ENCODE data around the gene THUMPD3. TPM values are rescaled to one million over a fixed set of nuclear protein-coding genes. Genes with fewer than 3 reads are reported as not detected.

Gene THUMPD3
- total RNA-seq, 2 experiments from 2014 or later, result 46.6 to 48.0 TPM

- Mint-ChIP-seq H3K36me3 (ENCODE audit: low read depth) (peaks cover 54% of the 10 kb centered on the region), H3K9me3 (no peaks in the 10 kb centered on the region), H3K27me3 (no peaks in the 10 kb centered on the region), H3K27ac (peak overlapping the region; percentile 94), H3K4me3 (peak overlapping the region; percentile 92), H3K4me1 (peaks cover 63% of the 10 kb centered on the region)
- DNase-seq, result no peak
- POLR2A ChIA-PET, result interaction anchor here (2.7 kb wide), 1 partner anchor 33 kb away, joined by 29 read pairs; the partner anchor contains the start of gene THUMPD3
- CTCF ChIA-PET, result interaction anchor here (0.8 to 2.0 kb wide), 6 partner anchors 8 to 41 kb away, joined by 3 to 6 read pairs (median 4); partner anchors contain the start of gene THUMPD3
Observed at GRCh38 chr3:9395570-9396300, 32.9 kb downstream of the THUMPD3 start.

- H3K4me1 Mint-ChIP-seq, result peaks cover 66% of the 10 kb centered on the region
- peaks cover 49% of the 10 kb centered on the region for H3K36me3 Mint-ChIP-seq (ENCODE audit: low read depth)
- DNase-seq, result peak; percentile 90
Observed at GRCh38 chr3:9396301-9396631, 33.4 kb downstream of the THUMPD3 start.

DNA sequence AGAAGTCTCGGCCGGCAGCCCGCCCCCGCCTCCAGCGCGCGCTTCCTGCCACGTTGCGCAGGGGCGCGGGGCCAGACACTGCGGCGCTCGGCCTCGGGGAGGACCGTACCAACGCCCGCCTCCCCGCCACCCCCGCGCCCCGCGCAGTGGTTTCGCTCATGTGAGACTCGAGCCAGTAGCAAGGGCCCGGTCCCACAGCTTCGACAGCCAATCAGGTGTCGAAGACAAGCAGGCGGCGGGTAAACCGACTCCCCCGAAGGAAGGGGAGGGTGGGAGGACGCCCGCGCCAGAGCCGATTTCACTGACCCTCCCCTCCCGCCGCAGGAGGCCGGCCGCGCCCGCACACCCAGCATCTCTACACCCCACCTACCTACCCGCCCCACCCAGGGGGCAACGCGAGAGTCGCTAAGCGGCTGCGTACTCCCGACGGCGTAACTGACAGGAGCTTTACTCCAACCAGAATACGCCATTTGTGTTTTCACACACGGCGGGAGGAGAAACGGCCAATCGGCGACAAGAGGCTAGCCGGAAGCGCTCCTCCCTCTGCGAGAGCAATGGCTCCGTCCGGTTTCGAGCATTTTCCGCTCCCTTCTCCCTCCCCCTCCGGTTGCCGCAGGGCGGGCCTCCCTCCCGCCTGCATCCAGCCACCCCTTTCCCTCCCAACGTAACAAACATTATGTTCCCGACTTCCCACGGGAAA, 33.9 kb downstream of the THUMPD3 start:
- CTCF ChIA-PET, result interaction anchor here (0.6 to 1.6 kb wide), 6 partner anchors 20 to 155 kb away, joined by 3 to 4 read pairs (median 4); partner anchors contain the start of gene THUMPD3

More at GRCh38 chr3:9396301-9396631, 33.4 kb downstream of the THUMPD3 start:
- H3K27ac Mint-ChIP-seq, result peak overlapping the region; percentile 94
- H3K27me3 Mint-ChIP-seq, result no peaks in the 10 kb centered on the region
- CTCF ChIA-PET, result interaction anchor here (0.8 to 1.6 kb wide), 6 partner anchors 15 to 56 kb away, joined by 3 to 4 read pairs (median 4); partner anchors contain the start of gene THUMPD3
- POLR2A ChIA-PET, result interaction anchor here (0.7 to 2.7 kb wide), 4 partner anchors 12 to 56 kb away, joined by 3 to 29 read pairs (median 4); partner anchors contain the start of gene THUMPD3
- H3K4me3 Mint-ChIP-seq, result peak overlapping the region; percentile 92
- H3K9me3 Mint-ChIP-seq, result no peaks in the 10 kb centered on the region

DNA sequence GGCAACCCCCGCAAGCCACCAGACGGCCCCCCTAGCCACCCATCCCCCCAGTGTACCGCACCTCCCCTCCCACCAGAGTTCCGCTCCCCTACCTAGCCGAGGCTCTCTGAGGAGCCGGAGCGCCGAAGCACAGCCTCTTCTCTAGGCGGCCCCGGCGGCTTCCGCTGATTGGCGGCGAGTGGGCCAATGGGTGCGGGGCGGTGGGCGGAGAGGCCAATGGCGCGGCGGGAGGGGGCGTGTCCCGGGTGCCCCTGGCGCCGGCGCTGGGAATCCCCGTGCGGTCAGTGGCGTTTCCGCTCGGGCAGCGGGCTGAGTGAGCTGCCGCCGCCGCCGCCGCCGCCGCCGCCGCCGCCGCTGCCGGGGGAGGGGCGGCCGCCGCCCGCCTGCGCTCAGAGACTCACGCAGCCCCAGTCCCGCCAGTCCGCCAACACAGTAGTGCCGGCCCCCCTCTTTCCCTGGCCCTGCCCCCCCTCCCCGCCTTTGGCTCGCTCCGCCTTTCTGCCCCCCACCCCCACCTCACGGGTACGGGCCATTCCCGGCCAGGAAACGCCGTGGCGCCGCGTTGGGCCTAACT, 34.6 kb downstream of the THUMPD3 start, which contains the start of gene SETD5:
TSS of gene SETD5 (plus strand) at position 284 of the 574 bp plus-strand sequence. CDS start 31,324 bp downstream, outside the sequence.
- peaks cover 64% of the 10 kb centered on the region for H3K4me1 Mint-ChIP-seq
- no peaks in the 10 kb centered on the region for H3K27me3 Mint-ChIP-seq
- ChIA-PET POLR2A (interaction anchor here (0.6 to 2.7 kb wide), 2 partner anchors 35 to 842 kb away, joined by 3 to 29 read pairs; partner anchors contain the start of gene THUMPD3), CTCF (interaction anchor here (0.6 to 1.6 kb wide), 3 partner anchors 20 to 156 kb away, joined by 4 read pairs; no protein-coding TSS in a partner anchor)
- H3K4me3 Mint-ChIP-seq, result peak within 1 kb of the TSS; percentile 92
- DNase-seq, result peak; percentile 98
- peak within 1 kb of the TSS; percentile 99 for H3K27ac Mint-ChIP-seq
- H3K36me3 Mint-ChIP-seq (ENCODE audit: low read depth), result peaks cover 38% of the 10 kb centered on the region
- no peaks in the 10 kb centered on the region for H3K9me3 Mint-ChIP-seq

More for the DNA sequence above, 33.9 kb downstream of the THUMPD3 start:
- POLR2A ChIA-PET, result interaction anchor here (0.7 to 2.7 kb wide), 4 partner anchors 11 to 55 kb away, joined by 3 to 29 read pairs (median 4); partner anchors contain the start of gene THUMPD3
- peak; percentile 98 for DNase-seq
- H3K27me3 Mint-ChIP-seq, result no peaks in the 10 kb centered on the region
- peak overlapping the region; percentile 92 for H3K4me3 Mint-ChIP-seq
- no peaks in the 10 kb centered on the region for H3K9me3 Mint-ChIP-seq
- H3K27ac Mint-ChIP-seq, result peak overlapping the region; percentile 99
- H3K4me1 Mint-ChIP-seq, result peaks cover 64% of the 10 kb centered on the region
- peaks cover 44% of the 10 kb centered on the region for H3K36me3 Mint-ChIP-seq (ENCODE audit: low read depth)

- Mint-ChIP-seq H3K4me3 (peak overlapping the region; percentile 91), H3K9me3 (no peaks in the 10 kb centered on the region), H3K27ac (peak overlapping the region; percentile 95), H3K4me1 (peaks cover 67% of the 10 kb centered on the region), H3K27me3 (no peaks in the 10 kb centered on the region), H3K36me3 (ENCODE audit: low read depth) (peaks cover 34% of the 10 kb centered on the region)
- CTCF ChIA-PET, result interaction anchor here (1.6 kb wide), 1 partner anchor 19 kb away, joined by 4 read pairs; no protein-coding TSS in a partner anchor
- POLR2A ChIA-PET, result interaction anchor here (0.6 to 2.7 kb wide), 2 partner anchors 36 to 842 kb away, joined by 3 to 29 read pairs; partner anchors contain the start of gene THUMPD3
- peak; percentile 38 for DNase-seq
Observed at GRCh38 chr3:9397906-9398699, 35.2 kb downstream of the THUMPD3 start.

DNA sequence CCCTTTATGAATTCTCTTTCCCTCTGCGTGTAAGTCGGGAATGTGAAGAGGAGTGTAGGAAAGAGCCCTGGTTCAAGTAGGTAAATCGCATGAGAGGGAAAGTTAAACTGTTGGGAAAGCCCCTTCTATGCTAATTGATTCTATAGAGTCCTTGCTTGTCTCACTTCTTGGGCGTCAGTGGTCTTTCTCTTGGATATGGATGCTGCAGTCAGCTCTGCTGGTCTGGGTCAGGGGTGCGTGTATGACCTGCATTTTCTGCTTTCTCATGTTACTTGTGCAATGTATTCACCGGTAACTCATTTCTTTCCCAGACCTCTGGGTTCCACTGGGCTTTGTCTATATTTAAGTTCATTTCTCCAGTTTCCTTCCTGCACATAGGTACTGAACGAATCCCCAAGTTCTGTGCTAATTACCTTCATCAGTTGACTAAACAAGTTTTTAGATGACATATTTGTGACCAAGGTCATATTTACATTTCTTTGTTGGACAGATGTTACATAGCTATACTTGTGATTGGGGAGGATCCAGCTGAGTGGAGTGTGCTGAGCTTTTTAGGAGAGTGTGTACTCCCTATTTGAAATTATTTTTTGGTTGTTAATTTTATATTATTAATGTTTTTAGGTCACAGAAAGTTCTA, 36.0 kb downstream of the THUMPD3 start:
- ChIA-PET POLR2A (no interaction called here), CTCF (interaction anchor here (0.7 to 1.4 kb wide), 6 partner anchors 25 to 436 kb away, joined by 3 to 4 read pairs (median 3); partner anchors contain the start of gene RAD18)
- Mint-ChIP-seq H3K9me3 (no peaks in the 10 kb centered on the region), H3K36me3 (ENCODE audit: low read depth) (peaks cover 31% of the 10 kb centered on the region), H3K4me1 (peaks cover 66% of the 10 kb centered on the region), H3K27ac (peak overlapping the region; percentile 95), H3K4me3 (peak overlapping the region; percentile 91), H3K27me3 (no peaks in the 10 kb centered on the region)
- no peak for DNase-seq

DNA sequence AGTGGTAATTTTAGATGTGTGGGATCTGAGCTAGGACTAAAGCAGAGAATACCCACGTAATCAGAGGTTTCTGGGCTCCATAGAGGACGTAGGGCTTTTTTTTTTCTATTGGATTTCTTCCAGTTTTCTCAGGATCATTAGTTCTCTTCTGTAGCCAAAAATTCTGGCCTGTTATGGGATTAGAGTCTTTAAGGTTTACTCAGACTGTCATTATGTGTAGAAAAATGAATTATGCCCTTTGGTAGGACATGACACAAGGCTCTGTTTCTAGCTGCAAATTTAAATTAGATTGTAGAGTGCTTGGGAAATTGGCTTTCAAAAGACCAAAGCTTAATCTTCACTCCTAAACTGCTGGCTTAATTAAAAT, 36.5 kb downstream of the THUMPD3 start:
- ChIA-PET CTCF (interaction anchor here (0.7 to 1.4 kb wide), 7 partner anchors 17 to 436 kb away, joined by 3 to 4 read pairs (median 3); partner anchors contain the start of gene RAD18), POLR2A (no interaction called here)
- no peaks in the 10 kb centered on the region for H3K9me3 Mint-ChIP-seq
- H3K36me3 Mint-ChIP-seq (ENCODE audit: low read depth), result peaks cover 26% of the 10 kb centered on the region
- DNase-seq, result no peak
- H3K4me3 Mint-ChIP-seq, result peak overlapping the region; percentile 91
- H3K27ac Mint-ChIP-seq, result peak overlapping the region; percentile 52
- peaks cover 64% of the 10 kb centered on the region for H3K4me1 Mint-ChIP-seq
- no peaks in the 10 kb centered on the region for H3K27me3 Mint-ChIP-seq

- Mint-ChIP-seq H3K27ac (peak overlapping the region; percentile 52), H3K27me3 (no peaks in the 10 kb centered on the region), H3K36me3 (ENCODE audit: low read depth) (peaks cover 22% of the 10 kb centered on the region), H3K4me1 (peaks cover 63% of the 10 kb centered on the region), H3K4me3 (peak overlapping the region; percentile 91), H3K9me3 (no peaks in the 10 kb centered on the region)
- ChIA-PET POLR2A (no interaction called here), CTCF (interaction anchor here (0.7 to 1.4 kb wide), 7 partner anchors 16 to 436 kb away, joined by 3 to 4 read pairs (median 3); partner anchors contain the start of gene RAD18)
- DNase-seq, result no peak
Observed at GRCh38 chr3:9399746-9400145, 36.9 kb downstream of the THUMPD3 start.

- Mint-ChIP-seq H3K4me1 (peaks cover 60% of the 10 kb centered on the region), H3K36me3 (ENCODE audit: low read depth) (peaks cover 13% of the 10 kb centered on the region), H3K4me3 (peak overlapping the region; percentile 12), H3K9me3 (no peaks in the 10 kb centered on the region), H3K27ac (no peak overlapping the region), H3K27me3 (no peaks in the 10 kb centered on the region)
- POLR2A ChIA-PET, result no interaction called here
- CTCF ChIA-PET, result interaction anchor here (1.3 kb wide), 1 partner anchor 15 kb away, joined by 4 read pairs; no protein-coding TSS in a partner anchor
- DNase-seq, result no peak
Observed at GRCh38 chr3:9400616-9401015, 37.8 kb downstream of the THUMPD3 start.

DNA sequence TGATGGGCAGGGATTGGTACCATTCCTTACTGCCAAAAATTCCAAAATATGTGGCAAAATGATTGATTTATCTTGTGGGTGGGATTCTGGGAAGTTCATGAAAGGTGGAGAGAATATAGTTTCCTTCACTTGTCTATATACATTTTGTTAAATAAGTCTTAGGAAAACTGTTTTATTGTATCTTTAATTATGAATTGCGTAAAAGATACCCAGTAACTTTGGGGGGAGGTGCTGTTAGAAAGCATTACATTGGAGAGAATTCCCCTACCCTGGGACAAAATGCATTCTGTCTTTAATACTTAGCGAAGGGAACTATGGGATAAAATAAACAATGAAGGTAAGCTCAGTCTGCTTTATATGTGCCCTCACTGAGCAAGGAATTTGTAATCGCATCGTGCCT, 39.1 kb downstream of the THUMPD3 start:
- Mint-ChIP-seq H3K9me3 (no peaks in the 10 kb centered on the region), H3K27me3 (no peaks in the 10 kb centered on the region), H3K27ac (no peak overlapping the region), H3K4me1 (peaks cover 62% of the 10 kb centered on the region), H3K36me3 (ENCODE audit: low read depth) (peaks cover 8% of the 10 kb centered on the region), H3K4me3 (no peak overlapping the region)
- ChIA-PET POLR2A (no interaction called here), CTCF (interaction anchor here (0.8 kb wide), 1 partner anchor 17 kb away, joined by 4 read pairs; no protein-coding TSS in a partner anchor)
- no peak for DNase-seq

All from activated CD4-positive, alpha-beta T cell treated with anti-CD3 and anti-CD28 coated beads, Interleukin-2, amount 10 ng/mL, durations not matched to agents 7 days and 5 days (primary cell).